Hypothalamus (tissue), 51 donors: ENCODE data around the gene FATE1.

Experiments
- DNase-seq, 51 donors: peaks; one replicate each; lab custom pipeline; 2025; lab: John Stamatoyannopoulos, UW

FATE1 gene

GRCh38 chrX:151738751-151739150 lies 22.9 kb downstream of the FATE1 start:
- no peak for DNase-seq

GRCh38 chrX:151741606-151742005 lies 25.8 kb downstream of the FATE1 start:
- DNase-seq = no peak

GRCh38 chrX:151742311-151742710 lies 26.5 kb downstream of the FATE1 start:
- no peak for DNase-seq

- DNase-seq = no peak
Measured at GRCh38 chrX:151743651-151744470, 28.0 kb downstream of the FATE1 start.

GRCh38 chrX:151745651-151746050 lies 29.8 kb downstream of the FATE1 start:
- no peak for DNase-seq

GRCh38 chrX:151746502-151746901 lies 30.7 kb downstream of the FATE1 start:
- DNase-seq = no peak

GRCh38 chrX:151750511-151750910 lies 34.7 kb downstream of the FATE1 start:
- DNase-seq = no peak

- DNase-seq = no peak
Measured at GRCh38 chrX:151752847-151753246, 37.0 kb downstream of the FATE1 start.

- peak in 38 of 51 donors; percentile 0 to 64 (median 10) for DNase-seq
Measured at GRCh38 chrX:151753313-151754046, 37.6 kb downstream of the FATE1 start.

- DNase-seq = peak in 1 of 51 donors; percentile 9
Measured at GRCh38 chrX:151754047-151754429, 38.2 kb downstream of the FATE1 start.

GRCh38 chrX:151754641-151755215 lies 38.9 kb downstream of the FATE1 start:
- no peak for DNase-seq

GRCh38 chrX:151759041-151759708 lies 43.3 kb downstream of the FATE1 start:
- DNase-seq = no peak

GRCh38 chrX:151762802-151763201 lies 47.0 kb downstream of the FATE1 start:
- DNase-seq = no peak

- DNase-seq = no peak
Measured at GRCh38 chrX:151763711-151764110, 47.9 kb downstream of the FATE1 start.

GRCh38 chrX:151765026-151765425 lies 49.2 kb downstream of the FATE1 start:
- no peak for DNase-seq

- DNase-seq = no peak
Measured at GRCh38 chrX:151771726-151772125, 55.9 kb downstream of the FATE1 start.
